ENCODE results near the gene C2orf80. TPM values are rescaled to one million over a fixed set of nuclear protein-coding genes. Genes with fewer than 3 reads are reported as not detected.

Gene C2orf80
- total and polyA plus RNA-seq, 2 experiments from 2014 or later: 0.92 TPM; not detected in 1

GRCh38 chr2:208146006-208146405 lies 43.8 kb downstream of the C2orf80 start, which contains the start of gene CRYGB:
Gene CRYGB (minus strand): TSS chr2:208146158. CDS start chr2:208146120, 38 bp downstream.
- Mint-ChIP-seq H3K27ac (no peak within 1 kb of the TSS), H3K9me3 (peaks cover 7% of the 10 kb centered on the region), H3K27me3 (ENCODE audit: insufficient read depth, low read depth, poor library complexity) (peaks cover 5% of the 10 kb centered on the region), H3K4me3 (no peak within 1 kb of the TSS), H3K4me1 (peaks cover 28% of the 10 kb centered on the region), H3K36me3 (ENCODE audit: low read depth) (peaks cover 10% of the 10 kb centered on the region)
- no peak for TF ChIP-seq JUNB (IDR thresholded peaks at IDR 0.05; ENCODE audit: unreplicated experiment)
- Histone ChIP-seq H3K4me1 (ENCODE audit: insufficient read depth) (peaks cover 38% of the 10 kb centered on the region), H2AFZ (peak within 1 kb of the TSS; percentile 95), H3K36me3 (ENCODE audit: insufficient read depth) (no peaks in the 10 kb centered on the region), H3K27me3 (ENCODE audit: insufficient read depth) (no peaks in the 10 kb centered on the region), H3K9me2 (ENCODE audit: insufficient read depth) (0 out of 2 replicates have a peak, but pooled peaks cover 4% of the 10 kb centered on the region), H3K4me3 (no peak within 1 kb of the TSS), H3K4me2 (no peak within 1 kb of the TSS), H4K20me1 (replicated peaks; ENCODE audit: insufficient read depth) (no peaks in the 10 kb centered on the region), H3F3A (replicated peaks; ENCODE audit: low read depth) (no peaks in the 10 kb centered on the region), H3K27ac (ENCODE audit: low read depth) (no peak within 1 kb of the TSS), H3K79me2 (replicated peaks; ENCODE audit: insufficient read depth) (no peaks in the 10 kb centered on the region)
- DNase-seq (ENCODE audit: low spot score) (peak; percentile 20), ATAC-seq (peak; percentile 42; the same call in 2 of the 3 replicates)

GRCh38 chr2:208142925-208143799 lies 46.7 kb downstream of the C2orf80 start:
- Mint-ChIP-seq H3K4me1 (peaks cover 26% of the 10 kb centered on the region), H3K9me3 (peaks cover 18% of the 10 kb centered on the region), H3K27me3 (ENCODE audit: insufficient read depth, low read depth, poor library complexity) (peaks cover 5% of the 10 kb centered on the region), H3K27ac (peak overlapping the region; percentile 91), H3K4me3 (no peak overlapping the region; the same call in 2 of the 3 replicates), H3K36me3 (ENCODE audit: low read depth) (peaks cover 18% of the 10 kb centered on the region)
- no peaks in the 10 kb centered on the region for H4K20me1 ChIP-seq (replicated peaks; ENCODE audit: insufficient read depth)
- H3K4me3 ChIP-seq: peak overlapping the region; percentile 28; the same call in 1 of the 2 replicates
- peak; percentile 73 for DNase-seq (ENCODE audit: low spot score)
- H3K36me3 ChIP-seq (ENCODE audit: insufficient read depth): no peaks in the 10 kb centered on the region
- no peaks in the 10 kb centered on the region for H3K9me2 ChIP-seq (ENCODE audit: insufficient read depth)
- H3K79me2 ChIP-seq (replicated peaks; ENCODE audit: insufficient read depth): no peaks in the 10 kb centered on the region
- H3K27ac ChIP-seq (ENCODE audit: low read depth): peak overlapping the region; percentile 99
- peak overlapping the region; percentile 62 for H3K4me2 ChIP-seq
- H3K4me1 ChIP-seq (ENCODE audit: insufficient read depth): peaks cover 31% of the 10 kb centered on the region
- peak; percentile 22; the same call in 1 of the 3 replicates for ATAC-seq
- no peaks in the 10 kb centered on the region for H3F3A ChIP-seq (replicated peaks; ENCODE audit: low read depth)
- peak overlapping the region; percentile 70; the same call in 1 of the 2 replicates for H2AFZ ChIP-seq
- H3K27me3 ChIP-seq (ENCODE audit: insufficient read depth): no peaks in the 10 kb centered on the region
- no peak for TF ChIP-seq ETS1 (IDR thresholded peaks at IDR 0.05)
- no peak for TF ChIP-seq CTCF (conservative IDR thresholded peaks at IDR 0.05; ENCODE audit: low read depth in 2 of 2)
- TF ChIP-seq ZNF114 (CRISPR knock-in tag; IDR thresholded peaks at IDR 0.05): no peak
- no peak for TF ChIP-seq EZH2phosphoT487 (IDR thresholded peaks at IDR 0.05; ENCODE audit: unreplicated experiment)
- TF ChIP-seq REST (IDR thresholded peaks at IDR 0.05; ENCODE audit: unreplicated experiment): no peak
- TF ChIP-seq EZH2 (IDR thresholded peaks at IDR 0.05; ENCODE audit: low read depth, unreplicated experiment): no peak
- TF ChIP-seq POLR2AphosphoS5 (IDR thresholded peaks at IDR 0.05; ENCODE audit: low read depth): no peak
- no peak for TF ChIP-seq JUNB (IDR thresholded peaks at IDR 0.05; ENCODE audit: unreplicated experiment)
- TF ChIP-seq NANOG (IDR thresholded peaks at IDR 0.05; ENCODE audit: borderline replicate concordance): peak; percentile 66

Data from GM23338 (cell line).